ENCODE results near the gene BTN2A1.
"Not testable (repeated sequence)": the region's sequence is repeated elsewhere in the genome, so short reads cannot be mapped to it uniquely, and the experiment has no call there.

The BTN2A1 gene

DNA sequence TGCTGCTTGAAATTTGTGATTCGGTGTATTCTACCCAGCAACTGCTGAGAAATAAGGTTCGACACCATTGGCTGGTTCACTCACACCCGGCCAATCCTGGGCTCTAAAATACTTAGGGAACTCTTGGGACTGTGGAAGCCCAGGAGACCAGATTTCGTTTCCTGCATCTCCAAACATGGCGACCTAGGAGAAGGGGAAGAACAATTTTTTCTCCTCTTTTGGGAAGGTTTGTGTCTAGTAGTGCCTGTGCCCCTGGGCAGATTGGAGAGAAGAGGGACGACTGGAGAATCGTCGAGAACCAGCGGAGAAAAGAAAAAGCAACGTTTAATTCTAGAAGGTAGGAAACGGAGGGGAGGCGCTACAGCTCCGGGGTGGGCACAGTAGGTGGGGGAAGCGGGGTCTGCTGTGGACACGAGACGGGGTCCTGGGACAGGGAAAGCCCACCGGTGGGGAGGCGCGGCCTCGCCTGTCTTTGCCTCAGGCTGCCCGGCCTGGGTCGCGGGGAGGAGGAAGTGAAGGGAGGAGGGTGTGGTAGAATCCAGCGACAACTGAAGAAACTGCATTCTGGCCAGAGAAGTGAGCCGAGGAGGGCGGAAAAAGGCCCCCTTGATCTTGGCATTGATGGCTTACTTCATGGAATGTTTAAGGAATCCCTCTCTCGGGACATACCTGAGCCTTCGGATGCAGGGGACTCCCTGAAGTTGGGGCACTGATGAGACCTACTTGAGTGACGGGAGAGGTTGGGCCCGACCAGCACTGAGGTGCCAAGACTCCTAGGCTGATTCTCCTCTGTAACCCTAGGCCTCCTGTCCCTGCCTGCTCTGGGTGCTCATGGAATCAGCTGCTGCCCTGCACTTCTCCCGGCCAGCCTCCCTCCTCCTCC is at the start of gene BTN2A1:
Gene BTN2A1, plus strand, starts transcription at position 150 of the 883 bp plus-strand sequence. Its CDS starts 682 bp downstream, at position 832.
- peak; percentile 58 for DNase-seq

- no peak for DNase-seq
These were observed 48.7 kb upstream of the BTN2A1 start for GRCh38 chr6:26408828-26409730.

DNA sequence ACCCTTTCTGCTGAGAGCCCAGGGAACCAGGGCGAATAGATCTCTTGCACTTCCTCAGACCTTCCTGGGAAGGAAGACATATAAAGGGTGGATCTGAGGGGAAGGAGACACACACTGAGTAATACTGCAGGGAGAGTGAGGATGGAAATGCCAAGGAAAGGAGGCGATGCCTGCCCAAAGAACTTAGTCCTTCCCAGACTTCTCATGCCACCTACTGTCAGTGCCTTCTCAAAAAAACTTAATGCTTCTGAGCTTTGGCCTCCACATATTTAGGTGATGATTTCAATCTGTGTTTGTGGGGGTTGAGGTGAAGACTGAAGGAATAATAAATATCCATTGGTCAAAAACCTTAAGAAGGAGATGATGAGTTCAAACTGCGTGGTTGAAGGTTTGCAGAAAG is 46.0 kb upstream of the BTN2A1 start:
- no peak for DNase-seq

DNA sequence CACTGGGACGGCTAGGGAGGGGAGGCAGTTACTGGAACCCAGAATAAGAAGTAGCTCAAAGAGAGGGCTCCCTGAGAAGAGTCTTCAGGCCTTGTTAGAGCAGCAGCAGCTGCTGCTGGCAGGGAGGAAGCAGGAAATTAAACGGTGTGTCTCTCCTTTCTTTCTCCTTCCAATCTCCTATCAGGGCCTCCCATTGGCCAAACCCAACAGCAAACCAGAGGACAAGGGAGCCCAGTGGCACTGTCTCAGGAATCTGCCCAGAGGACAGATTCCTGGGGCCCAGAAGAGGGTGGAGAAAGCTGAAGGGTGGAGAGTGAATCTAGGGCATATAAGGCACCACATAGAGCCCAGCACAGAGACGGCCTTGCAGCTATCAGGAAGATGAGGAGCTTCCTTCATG is 45.5 kb upstream of the BTN2A1 start:
- no peak for DNase-seq

DNA sequence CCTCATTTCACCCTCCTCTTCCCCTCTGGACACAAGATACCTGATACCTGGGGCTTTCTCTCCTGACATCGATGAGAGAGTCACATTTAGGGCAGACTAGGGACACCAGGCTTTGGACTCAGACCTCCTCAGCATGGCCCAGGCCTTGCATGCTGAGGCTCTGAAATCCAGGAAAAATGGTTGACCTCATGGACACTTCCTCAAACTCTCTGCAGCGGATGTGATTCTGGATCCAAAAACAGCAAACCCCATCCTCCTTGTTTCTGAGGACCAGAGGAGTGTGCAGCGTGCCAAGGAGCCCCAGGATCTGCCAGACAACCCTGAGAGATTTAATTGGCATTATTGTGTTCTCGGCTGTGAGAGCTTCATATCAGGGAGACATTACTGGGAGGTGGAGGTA is 44.8 kb upstream of the BTN2A1 start:
- no peak for DNase-seq

- no peak for DNase-seq
These were observed 43.5 kb upstream of the BTN2A1 start for GRCh38 chr6:26414281-26414680.

- DNase-seq: no peak
These were observed 42.6 kb upstream of the BTN2A1 start for GRCh38 chr6:26415036-26415614.

DNA sequence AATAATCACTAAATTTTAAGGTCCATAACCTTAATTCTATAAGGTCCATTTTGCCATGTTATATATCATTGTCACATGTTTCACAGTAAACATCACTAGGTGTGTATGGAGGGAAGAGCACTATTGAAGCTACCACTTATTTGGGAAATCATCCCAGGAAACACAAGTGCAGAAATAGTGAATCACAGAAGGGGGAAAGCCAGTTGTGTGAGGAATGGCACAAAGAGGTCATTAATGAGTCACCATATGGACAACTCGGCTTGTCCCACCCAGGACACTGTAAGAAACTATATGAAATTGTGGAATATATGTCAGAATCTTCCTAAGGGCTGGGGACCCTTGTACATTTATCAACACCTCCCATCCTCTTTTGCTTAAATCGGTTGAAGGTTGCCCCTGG is 42.0 kb upstream of the BTN2A1 start:
- no peak for DNase-seq

- no peak for DNase-seq
These were observed 41.5 kb upstream of the BTN2A1 start for GRCh38 chr6:26416288-26416687.

GRCh38 chr6:26418077-26418476 is 39.7 kb upstream of the BTN2A1 start:
- DNase-seq: not testable (repeated sequence)

DNA sequence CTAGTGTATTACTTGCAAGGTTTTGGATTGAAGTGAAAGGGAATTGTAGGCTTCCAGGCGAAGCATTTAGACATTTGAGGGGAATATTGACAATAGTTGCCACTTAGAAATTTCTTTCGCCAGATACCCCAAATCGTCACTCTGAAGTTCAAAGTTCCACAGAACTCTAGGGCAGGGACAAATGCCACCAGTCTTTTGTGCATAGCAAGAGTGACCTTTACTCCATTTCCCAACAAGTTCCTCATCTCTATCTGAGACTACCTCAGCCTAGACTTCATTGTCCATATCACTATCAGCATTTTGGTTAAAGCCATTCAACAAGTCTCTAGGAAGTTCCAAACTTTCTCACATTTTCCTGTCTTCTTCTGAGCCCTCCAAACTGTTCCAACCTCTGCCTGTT is 39.0 kb upstream of the BTN2A1 start:
- DNase-seq: not testable (repeated sequence)

DNA sequence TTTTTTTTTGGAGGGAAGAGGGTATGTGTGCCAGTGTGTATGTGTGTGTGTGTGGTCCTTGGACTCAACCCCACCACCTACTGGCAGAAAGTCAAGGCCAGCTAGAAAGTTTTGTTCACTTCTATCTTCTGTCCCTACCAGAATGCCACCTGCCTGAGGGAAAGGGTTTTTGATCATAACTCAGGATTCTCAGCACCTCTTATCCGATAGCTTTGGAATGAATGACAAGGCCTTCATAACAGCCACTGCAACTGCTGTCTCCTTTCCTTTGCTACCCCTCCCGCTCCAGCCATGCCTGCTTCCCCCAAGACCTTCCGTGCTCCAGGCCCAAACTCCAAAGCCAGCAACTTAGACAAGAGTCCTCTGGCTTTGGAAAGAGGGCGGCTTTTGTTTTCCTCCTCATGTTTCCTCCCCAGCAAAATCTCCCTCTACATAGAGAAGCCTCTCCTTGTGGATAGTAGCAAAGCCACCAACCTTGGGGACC is 37.0 kb upstream of the BTN2A1 start:
- DNase-seq: no peak

- DNase-seq: peak; percentile 50
These were observed 36.3 kb upstream of the BTN2A1 start for GRCh38 chr6:26421259-26422144.

DNA sequence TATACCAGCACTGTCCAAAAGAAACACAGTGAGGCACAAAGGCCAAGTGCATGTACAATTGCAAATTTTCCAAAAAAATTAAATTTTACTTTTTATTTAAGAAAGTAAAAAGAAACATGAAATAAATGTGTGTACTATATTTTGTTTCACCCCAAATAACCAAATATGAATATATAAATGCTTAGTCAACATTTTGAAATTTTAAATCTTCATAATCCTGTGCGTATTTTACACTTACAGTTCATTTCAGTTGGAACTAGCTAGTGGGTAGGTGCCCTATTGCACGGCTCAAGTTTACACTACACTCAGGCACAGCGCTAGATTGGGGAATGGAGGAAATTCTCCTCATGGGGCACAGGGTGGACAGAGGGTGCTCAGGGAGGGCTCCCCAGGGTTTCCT is 35.4 kb upstream of the BTN2A1 start:
- no peak for DNase-seq

GRCh38 chr6:26426691-26427450 is 30.9 kb upstream of the BTN2A1 start:
- DNase-seq: no peak

DNA sequence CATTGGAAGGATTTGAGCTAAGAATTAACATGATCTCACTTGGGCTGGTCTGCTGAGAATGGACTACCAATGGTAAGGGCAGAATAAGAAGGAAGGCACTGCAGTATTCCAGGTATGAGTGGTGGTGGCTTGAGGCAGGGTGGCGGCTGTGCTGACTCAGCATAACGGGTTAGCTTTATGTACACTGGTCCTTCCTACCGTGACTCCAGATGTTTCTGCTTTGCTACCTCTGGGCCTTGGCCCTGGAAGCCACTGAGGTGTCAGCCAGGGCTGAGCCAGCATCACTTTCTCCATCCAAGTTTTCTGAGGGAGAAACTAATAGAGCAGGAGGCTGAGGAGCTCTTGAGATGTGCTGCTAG is 30.3 kb upstream of the BTN2A1 start:
- DNase-seq: no peak

GRCh38 chr6:26428206-26428605 is 29.5 kb upstream of the BTN2A1 start:
- no peak for DNase-seq

GRCh38 chr6:26430787-26431186 is 27.0 kb upstream of the BTN2A1 start:
- DNase-seq: no peak

DNA sequence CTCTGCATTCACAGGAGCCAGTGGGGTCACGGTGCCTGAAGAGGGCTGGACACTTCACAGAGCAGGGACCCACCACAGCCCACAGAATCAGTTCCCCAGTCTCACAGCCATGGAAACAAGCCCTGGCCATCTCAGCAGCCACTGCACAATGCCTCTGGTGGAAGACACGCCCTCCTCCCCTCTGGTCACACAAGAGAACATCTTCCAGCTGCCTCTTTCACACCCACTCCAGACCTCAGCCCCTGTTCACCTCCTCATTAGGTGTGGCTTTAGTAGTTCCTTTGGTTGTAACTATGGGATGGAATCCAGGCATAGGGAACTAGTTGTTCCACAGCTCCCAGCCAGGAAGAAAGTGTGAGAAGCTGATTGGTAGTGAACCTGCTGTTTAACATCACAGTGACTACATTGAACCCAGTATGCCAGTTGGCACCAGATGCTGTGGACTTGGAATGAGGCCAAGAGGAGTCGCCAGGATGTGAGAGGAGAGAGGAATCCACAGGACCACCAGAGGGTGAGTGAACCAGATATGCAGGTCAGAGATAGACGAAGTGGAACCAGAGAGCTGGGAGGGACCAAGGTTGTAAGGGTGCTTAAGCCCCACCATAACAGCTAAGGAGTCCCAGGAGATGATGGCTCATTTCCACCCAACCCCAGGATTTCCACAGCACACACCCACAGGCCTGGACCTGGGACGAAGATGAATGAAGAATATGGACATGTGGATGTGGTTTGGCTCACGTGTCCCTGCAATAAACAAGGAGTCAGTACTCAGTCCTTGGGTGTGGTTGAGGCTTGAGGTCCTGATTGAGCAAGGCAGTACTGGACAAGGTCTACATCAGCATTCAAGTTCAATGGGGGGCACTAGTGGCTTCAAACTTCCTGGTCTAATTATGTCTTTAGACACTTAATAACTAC is 26.2 kb upstream of the BTN2A1 start:
- no peak for DNase-seq

- DNase-seq: no peak
These were observed 25.0 kb upstream of the BTN2A1 start for GRCh38 chr6:26432627-26433201.

All from activated T-cell treated with anti-CD3 and anti-CD28 coated beads, Interleukin-2, amount 50 U/mL, for 1 hour (primary cell).